Stimulated activated memory B cell treated with anti-CD40 and anti-IgM and Interleukin-4, amounts not matched to agents 10 μg/mL and 1 μg/mL and 100 μg/mL, for 72 hours (primary cell): ENCODE measurements around the gene MAFF.

Experiments
- ATAC-seq: fragments of 150-1000 bp; cut with Tn5 transposase; 2 replicates; pipeline ENCODE4 v1.10.0; 2021
- H3K27ac Mint-ChIP-seq: one replicate; pipeline ENCODE4 v1.8.0; 2022; ENCODE audit warnings: mild to moderate bottlenecking, mixed read lengths
- H3K27me3 Mint-ChIP-seq: one replicate; pipeline ENCODE4 v1.8.0; 2022; ENCODE audit warnings: mixed read lengths
- H3K36me3 Mint-ChIP-seq: one replicate; pipeline ENCODE4 v1.8.0; 2022; ENCODE audit warnings: mixed read lengths
- H3K4me1 Mint-ChIP-seq: one replicate; pipeline ENCODE4 v1.8.0; 2022; ENCODE audit warnings: mixed read lengths
- H3K4me3 Mint-ChIP-seq: one replicate; pipeline ENCODE4 v1.8.0; 2022; ENCODE audit warnings: mild to moderate bottlenecking, moderate library complexity, mixed read lengths
- H3K9me3 Mint-ChIP-seq: one replicate; pipeline ENCODE4 v1.8.0; 2022; ENCODE audit warnings: mixed read lengths

The MAFF gene

GRCh38 chr22:38207898-38208432 lies 6.2 kb downstream of the MAFF start:
- ATAC-seq: no peak
- H3K36me3 Mint-ChIP-seq: no peaks in the 10 kb centered on the region
- H3K9me3 Mint-ChIP-seq: no peaks in the 10 kb centered on the region
- H3K27me3 Mint-ChIP-seq: no peaks in the 10 kb centered on the region
- no peak overlapping the region for H3K4me3 Mint-ChIP-seq
- H3K4me1 Mint-ChIP-seq: peaks cover 55% of the 10 kb centered on the region
- H3K27ac Mint-ChIP-seq: no peak overlapping the region

GRCh38 chr22:38208551-38208968 lies 6.8 kb downstream of the MAFF start:
- Mint-ChIP-seq H3K9me3 (no peaks in the 10 kb centered on the region), H3K27me3 (no peaks in the 10 kb centered on the region), H3K27ac (no peak overlapping the region), H3K4me1 (peaks cover 55% of the 10 kb centered on the region), H3K4me3 (no peak overlapping the region), H3K36me3 (no peaks in the 10 kb centered on the region)
- ATAC-seq: no peak

GRCh38 chr22:38211556-38211955 lies 9.8 kb downstream of the MAFF start:
- Mint-ChIP-seq H3K4me1 (peaks cover 54% of the 10 kb centered on the region), H3K36me3 (no peaks in the 10 kb centered on the region), H3K4me3 (no peak overlapping the region), H3K27me3 (no peaks in the 10 kb centered on the region), H3K27ac (no peak overlapping the region), H3K9me3 (no peaks in the 10 kb centered on the region)
- no peak for ATAC-seq

GRCh38 chr22:38212442-38212841 lies 10.6 kb downstream of the MAFF start:
- H3K27ac Mint-ChIP-seq: peak overlapping the region; percentile 49
- H3K9me3 Mint-ChIP-seq: no peaks in the 10 kb centered on the region
- ATAC-seq: no peak
- H3K27me3 Mint-ChIP-seq: no peaks in the 10 kb centered on the region
- H3K4me1 Mint-ChIP-seq: peaks cover 54% of the 10 kb centered on the region
- no peak overlapping the region for H3K4me3 Mint-ChIP-seq
- no peaks in the 10 kb centered on the region for H3K36me3 Mint-ChIP-seq

GRCh38 chr22:38213319-38213989 lies 11.7 kb downstream of the MAFF start:
- peak; percentile 65 for ATAC-seq
- Mint-ChIP-seq H3K4me1 (peaks cover 52% of the 10 kb centered on the region), H3K27me3 (no peaks in the 10 kb centered on the region), H3K4me3 (peak overlapping the region; percentile 69), H3K9me3 (no peaks in the 10 kb centered on the region), H3K36me3 (no peaks in the 10 kb centered on the region), H3K27ac (peak overlapping the region; percentile 59)

DNA sequence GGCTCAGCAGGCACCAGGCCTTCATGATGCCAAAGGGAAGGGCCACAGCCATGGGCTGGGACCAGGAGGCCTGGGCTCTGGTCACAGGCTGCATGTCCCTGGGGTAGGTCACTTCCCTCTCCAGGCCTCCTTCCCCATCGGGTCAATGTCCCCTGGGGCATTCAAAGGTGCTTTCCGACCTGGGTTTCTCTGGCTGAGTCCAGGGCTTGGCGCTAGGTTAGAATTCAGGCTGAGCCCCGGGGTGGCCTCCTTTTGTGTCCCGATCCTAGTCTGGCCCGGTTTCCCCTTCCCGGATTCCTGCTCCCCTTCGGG lies 12.2 kb downstream of the MAFF start:
- Mint-ChIP-seq H3K4me1 (peaks cover 53% of the 10 kb centered on the region), H3K27me3 (no peaks in the 10 kb centered on the region), H3K36me3 (no peaks in the 10 kb centered on the region), H3K27ac (peak overlapping the region; percentile 59), H3K4me3 (peak overlapping the region; percentile 69), H3K9me3 (no peaks in the 10 kb centered on the region)
- peak; percentile 14 for ATAC-seq

- H3K27me3 Mint-ChIP-seq: no peaks in the 10 kb centered on the region
- peak overlapping the region; percentile 71 for H3K4me3 Mint-ChIP-seq
- peak; percentile 75 for ATAC-seq
- peak overlapping the region; percentile 59 for H3K27ac Mint-ChIP-seq
- H3K4me1 Mint-ChIP-seq: peaks cover 58% of the 10 kb centered on the region
- H3K9me3 Mint-ChIP-seq: no peaks in the 10 kb centered on the region
- H3K36me3 Mint-ChIP-seq: peaks cover 3% of the 10 kb centered on the region
Measured at GRCh38 chr22:38214302-38215056, 12.7 kb downstream of the MAFF start.

GRCh38 chr22:38215156-38216038 lies 13.6 kb downstream of the MAFF start:
- Mint-ChIP-seq H3K27ac (peak overlapping the region; percentile 59), H3K4me1 (peaks cover 54% of the 10 kb centered on the region), H3K27me3 (no peaks in the 10 kb centered on the region)

GRCh38 chr22:38218661-38219622 lies 17.1 kb downstream of the MAFF start:
- H3K9me3 Mint-ChIP-seq: no peaks in the 10 kb centered on the region
- peaks cover 34% of the 10 kb centered on the region for H3K4me1 Mint-ChIP-seq
- no peak for ATAC-seq
- H3K27me3 Mint-ChIP-seq: no peaks in the 10 kb centered on the region
- peaks cover 23% of the 10 kb centered on the region for H3K36me3 Mint-ChIP-seq
- no peak overlapping the region for H3K4me3 Mint-ChIP-seq
- H3K27ac Mint-ChIP-seq: peak overlapping the region; percentile 43

More at GRCh38 chr22:38215156-38216038, 13.6 kb downstream of the MAFF start:
- Mint-ChIP-seq H3K4me3 (peak overlapping the region; percentile 71), H3K9me3 (no peaks in the 10 kb centered on the region), H3K36me3 (peaks cover 11% of the 10 kb centered on the region)
- no peak for ATAC-seq

DNA sequence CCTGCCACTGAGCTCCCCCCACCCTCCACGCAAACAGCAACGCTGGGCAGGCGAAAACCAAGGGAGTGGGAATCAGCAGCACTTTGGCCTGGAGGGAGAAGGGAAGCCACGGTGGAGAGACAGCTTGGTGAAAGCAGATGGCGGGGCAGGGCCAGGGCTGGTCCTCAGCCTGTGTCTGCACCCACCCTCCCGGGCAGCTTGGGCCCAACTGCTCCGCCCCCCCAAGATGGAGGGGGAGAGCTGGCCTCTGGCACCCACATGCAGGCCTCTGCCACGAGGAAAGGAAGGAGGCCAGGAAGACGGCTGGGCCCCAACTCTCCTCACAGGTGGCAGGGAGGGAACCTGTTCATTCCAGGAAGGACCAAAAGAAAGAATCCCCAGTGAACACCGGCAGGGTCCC lies 17.8 kb downstream of the MAFF start:
- peaks cover 23% of the 10 kb centered on the region for H3K36me3 Mint-ChIP-seq
- H3K9me3 Mint-ChIP-seq: no peaks in the 10 kb centered on the region
- peaks cover 30% of the 10 kb centered on the region for H3K4me1 Mint-ChIP-seq
- peak overlapping the region; percentile 43 for H3K27ac Mint-ChIP-seq
- no peak for ATAC-seq
- H3K4me3 Mint-ChIP-seq: no peak overlapping the region
- no peaks in the 10 kb centered on the region for H3K27me3 Mint-ChIP-seq

DNA sequence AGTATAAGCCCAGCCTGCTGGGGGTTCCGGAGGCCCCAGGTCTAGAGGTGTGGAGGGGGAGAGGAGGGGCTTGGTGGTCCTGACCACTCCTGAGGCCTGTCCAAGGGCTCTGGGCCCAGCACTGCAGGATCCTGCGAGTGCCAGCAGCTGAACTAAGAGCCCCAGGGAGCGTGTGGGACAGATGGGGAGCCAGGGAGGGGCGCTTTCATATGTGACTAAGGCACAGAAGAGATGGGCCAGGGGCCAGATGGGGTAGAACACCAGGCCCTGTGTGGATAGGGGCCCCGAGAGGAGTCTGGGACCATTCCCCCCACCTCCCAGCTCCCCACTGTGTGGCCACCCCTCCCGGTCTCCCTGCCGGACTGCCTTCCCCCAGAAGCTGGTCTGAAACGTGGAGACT lies 18.4 kb downstream of the MAFF start:
- no peak overlapping the region for H3K27ac Mint-ChIP-seq
- no peak for ATAC-seq
- H3K36me3 Mint-ChIP-seq: peaks cover 25% of the 10 kb centered on the region
- peaks cover 24% of the 10 kb centered on the region for H3K4me1 Mint-ChIP-seq
- no peak overlapping the region for H3K4me3 Mint-ChIP-seq
- no peaks in the 10 kb centered on the region for H3K27me3 Mint-ChIP-seq
- no peaks in the 10 kb centered on the region for H3K9me3 Mint-ChIP-seq

GRCh38 chr22:38220653-38221386 lies 19.0 kb downstream of the MAFF start:
- no peak overlapping the region for H3K27ac Mint-ChIP-seq
- ATAC-seq: no peak
- no peak overlapping the region for H3K4me3 Mint-ChIP-seq
- peaks cover 18% of the 10 kb centered on the region for H3K4me1 Mint-ChIP-seq
- peaks cover 30% of the 10 kb centered on the region for H3K36me3 Mint-ChIP-seq
- no peaks in the 10 kb centered on the region for H3K9me3 Mint-ChIP-seq
- H3K27me3 Mint-ChIP-seq: no peaks in the 10 kb centered on the region

GRCh38 chr22:38221407-38221806 lies 19.6 kb downstream of the MAFF start:
- H3K4me1 Mint-ChIP-seq: peaks cover 18% of the 10 kb centered on the region
- H3K4me3 Mint-ChIP-seq: no peak overlapping the region
- H3K36me3 Mint-ChIP-seq: peaks cover 30% of the 10 kb centered on the region
- no peaks in the 10 kb centered on the region for H3K27me3 Mint-ChIP-seq
- H3K9me3 Mint-ChIP-seq: no peaks in the 10 kb centered on the region
- ATAC-seq: no peak
- no peak overlapping the region for H3K27ac Mint-ChIP-seq
